Activated gamma-delta T cell treated with anti-CD3 and anti-CD28 coated beads, Interleukin-2, amount 50 U/mL, for 16 hours (primary cell): ENCODE data around the gene GRWD1.

Experiments used
- DNase-seq: peaks from one replicate; pipeline ENCODE4 v3.0.0-alpha.2; 2020; ENCODE audit warnings: low read depth

Gene GRWD1

DNA sequence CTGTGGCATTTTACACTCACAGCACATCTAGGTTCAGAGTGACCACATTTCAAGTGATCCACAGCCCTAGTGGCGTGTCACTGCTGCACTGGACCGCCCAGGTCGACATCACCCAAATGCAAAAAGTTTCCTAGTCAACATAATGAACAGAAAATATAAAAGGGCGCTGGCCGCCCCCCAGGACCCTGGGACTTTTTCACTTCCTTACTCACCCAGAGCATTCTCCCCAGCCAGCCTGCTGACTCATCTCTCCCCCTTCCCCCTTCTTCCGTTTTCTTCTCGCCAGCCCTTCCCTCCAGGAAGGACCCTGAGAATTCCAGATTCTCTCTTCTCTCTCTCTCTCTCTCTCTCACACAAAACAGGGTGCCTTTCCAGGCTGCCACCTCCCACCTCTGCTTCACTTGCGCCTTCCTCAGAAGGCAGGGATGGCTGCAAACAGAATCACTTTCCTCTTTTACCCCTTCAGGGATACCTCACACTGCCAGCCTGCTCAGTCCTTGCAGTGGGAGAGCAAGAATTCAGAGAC is 21.0 kb upstream of the GRWD1 start:
- DNase-seq: no peak

GRCh38 chr19:48428670-48429069 is 17.1 kb upstream of the GRWD1 start:
- DNase-seq: no peak

DNA sequence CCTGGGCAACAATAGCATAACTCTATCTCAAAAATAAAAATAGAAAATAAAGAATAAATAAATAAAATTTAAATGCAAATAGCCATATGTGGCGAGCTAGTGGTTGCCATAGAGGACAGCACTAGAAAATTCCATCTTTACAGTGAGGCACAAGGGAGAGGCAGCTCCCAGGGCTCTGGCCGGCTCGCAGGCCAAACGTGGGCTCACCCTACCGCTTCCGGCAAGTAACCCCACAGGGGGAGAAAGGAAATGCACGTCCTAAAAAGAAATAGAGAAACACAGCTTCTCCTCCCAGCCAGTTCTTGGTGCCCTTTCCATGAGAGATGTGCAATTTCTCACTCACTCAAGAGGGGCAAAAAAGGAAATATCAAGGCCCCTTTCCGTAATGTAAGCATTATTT is 12.4 kb upstream of the GRWD1 start:
- DNase-seq: no peak

GRCh38 chr19:48436586-48436985 is 9.2 kb upstream of the GRWD1 start:
- no peak for DNase-seq

- DNase-seq: no peak
Observed at GRCh38 chr19:48441360-48442050, 4.3 kb upstream of the GRWD1 start.

GRCh38 chr19:48442116-48443035 is 3.4 kb upstream of the GRWD1 start:
- DNase-seq: no peak

DNA sequence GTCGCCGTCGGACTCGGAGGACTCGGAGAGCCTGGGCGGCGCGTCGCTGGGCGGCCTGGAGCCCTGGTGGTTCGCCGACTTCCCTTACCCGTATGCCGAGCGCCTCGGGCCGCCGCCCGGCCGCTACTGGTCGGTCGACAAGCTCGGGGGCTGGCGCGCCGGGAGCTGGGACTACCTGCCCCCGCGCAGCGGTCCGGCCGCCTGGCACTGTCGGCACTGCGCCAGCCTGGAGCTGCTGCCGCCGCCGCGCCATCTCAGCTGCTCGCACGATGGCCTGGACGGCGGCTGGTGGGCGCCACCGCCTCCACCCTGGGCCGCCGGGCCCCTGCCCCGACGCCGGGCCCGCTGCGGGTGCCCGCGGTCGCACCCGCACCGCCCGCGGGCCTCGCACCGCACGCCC is 2.5 kb upstream of the GRWD1 start:
- no peak for DNase-seq

- DNase-seq: no peak
Observed at GRCh38 chr19:48443731-48444128, 2.1 kb upstream of the GRWD1 start.

DNA sequence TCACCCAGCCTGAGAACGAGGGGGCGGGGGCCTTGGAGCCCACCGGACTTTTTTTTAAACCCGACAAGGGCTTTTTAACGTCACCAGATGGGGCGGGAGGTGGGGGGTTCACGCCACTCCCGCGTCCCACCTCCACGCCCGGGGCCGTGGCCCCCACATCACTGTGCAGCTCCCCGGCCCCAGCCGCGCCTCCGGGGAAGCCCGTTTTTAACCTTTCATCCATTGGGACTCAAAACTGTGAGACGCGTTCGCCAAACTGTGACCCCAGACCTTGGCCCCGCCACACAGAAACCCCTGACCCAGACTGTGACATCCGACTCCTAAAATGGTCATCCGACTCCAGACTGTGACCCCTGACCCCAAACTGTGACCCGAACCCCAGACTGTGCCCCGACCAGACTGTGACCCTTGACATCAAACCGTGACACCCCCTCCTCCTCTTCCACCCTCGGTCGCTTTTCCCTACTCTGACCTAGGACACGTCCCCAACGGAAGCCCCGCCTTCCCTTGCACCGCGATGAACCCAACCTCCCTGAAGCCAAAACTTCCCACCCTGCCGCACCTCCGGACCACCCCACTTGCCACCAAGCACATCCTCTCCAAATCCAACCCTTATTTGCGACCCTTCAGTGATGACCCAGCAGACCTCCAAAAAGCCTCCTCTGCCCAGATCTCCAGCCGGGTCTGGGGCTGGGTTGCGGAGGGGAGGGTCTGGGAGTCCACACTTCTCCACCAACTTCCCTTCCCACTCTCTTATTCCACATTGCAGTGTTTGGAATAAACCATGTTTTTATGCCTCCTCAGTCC is 1.5 kb upstream of the GRWD1 start:
- no peak for DNase-seq

- DNase-seq: no peak
Observed at GRCh38 chr19:48444936-48445200, 915 bp upstream of the GRWD1 start.

DNA sequence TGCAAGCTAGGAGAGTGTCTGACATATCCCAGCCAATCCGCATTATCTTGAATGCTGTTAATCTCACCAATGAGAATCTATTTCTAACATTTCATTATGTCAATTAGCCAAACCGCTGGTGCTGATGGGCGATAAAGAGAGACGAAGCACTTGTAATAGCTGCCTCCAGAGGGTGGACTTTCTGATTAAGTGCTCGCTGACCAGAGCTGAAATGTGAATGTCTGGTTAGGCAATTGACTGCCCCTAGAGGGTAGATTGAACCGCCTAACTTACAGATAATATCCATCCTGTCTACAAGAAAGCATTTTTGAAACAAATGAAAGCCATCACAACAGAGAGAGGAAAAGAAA is 552 bp upstream of the GRWD1 start:
- DNase-seq: no peak

DNA sequence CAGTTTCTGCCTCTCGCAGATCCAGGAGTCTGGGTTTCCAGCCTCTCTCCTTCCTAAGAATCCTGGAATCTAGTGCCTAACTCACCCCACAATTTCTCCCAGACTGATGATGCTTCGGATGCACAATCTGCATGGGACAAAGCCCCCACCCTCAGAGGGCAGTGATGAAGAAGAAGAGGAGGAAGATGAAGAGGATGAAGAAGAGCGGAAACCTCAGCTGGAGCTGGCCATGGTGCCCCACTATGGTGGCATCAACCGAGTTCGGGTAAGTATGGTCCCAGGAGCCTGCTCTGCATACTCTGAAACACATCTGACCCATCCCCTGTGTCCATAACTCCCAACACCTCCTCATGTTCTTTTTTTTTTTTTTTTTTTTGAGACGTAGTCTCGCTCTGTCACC is 796 bp downstream of the GRWD1 start:
- no peak for DNase-seq

DNA sequence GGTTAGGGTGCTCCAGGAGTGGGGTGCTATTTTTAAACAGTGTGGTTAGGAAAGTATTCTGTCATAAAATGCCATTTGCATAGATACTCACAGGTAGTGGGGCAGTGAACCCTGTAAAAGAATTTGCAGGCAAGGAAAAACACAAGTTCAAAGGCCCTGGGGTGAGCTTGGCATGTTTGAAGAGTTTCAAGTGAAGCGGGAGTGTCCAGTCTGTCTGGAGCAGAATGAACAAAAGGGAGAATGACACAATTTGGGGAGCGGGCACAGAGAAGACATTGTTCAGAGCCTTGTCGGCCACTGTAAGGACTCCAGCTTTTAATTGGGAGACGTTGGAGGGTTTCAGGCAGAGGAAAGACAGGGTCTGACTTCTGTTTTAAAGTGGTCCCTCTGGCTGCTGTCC is 2.8 kb downstream of the GRWD1 start:
- no peak for DNase-seq

- no peak for DNase-seq
Observed at GRCh38 chr19:48450441-48450840, 4.7 kb downstream of the GRWD1 start.

- no peak for DNase-seq
Observed at GRCh38 chr19:48450863-48451262, 5.1 kb downstream of the GRWD1 start.

GRCh38 chr19:48451624-48452023 is 5.8 kb downstream of the GRWD1 start:
- DNase-seq: no peak

- no peak for DNase-seq
Observed at GRCh38 chr19:48452289-48453190, 6.8 kb downstream of the GRWD1 start.

DNA sequence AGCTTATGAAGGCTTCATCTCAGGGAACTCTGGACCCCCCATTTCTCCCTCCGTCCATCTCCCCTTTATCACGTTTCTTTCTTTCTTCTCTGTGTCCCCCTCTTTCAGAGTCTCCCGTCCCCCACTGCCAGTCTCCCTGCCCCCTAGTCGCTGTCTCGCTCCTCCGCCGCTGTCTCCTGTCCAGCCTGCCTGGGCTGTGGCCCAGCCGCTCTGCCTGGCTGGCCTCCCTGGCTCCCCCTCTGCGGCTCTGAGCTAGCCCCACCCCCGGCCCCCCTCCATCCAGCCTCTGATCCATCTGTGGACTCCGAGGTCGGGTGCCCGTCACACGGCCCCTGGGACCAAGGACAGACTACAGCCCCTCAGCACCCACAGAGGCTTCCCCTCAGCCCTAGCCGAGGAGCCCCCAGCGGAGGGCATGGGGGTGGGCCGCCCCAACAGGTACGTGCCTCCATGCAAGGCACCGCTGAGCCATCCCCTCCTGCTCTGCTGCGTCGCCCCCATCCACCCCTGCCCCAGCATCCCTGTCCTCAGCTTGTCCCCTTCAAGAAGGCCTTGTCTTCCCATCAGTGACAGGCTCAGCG is 8.5 kb downstream of the GRWD1 start:
- DNase-seq: no peak

DNA sequence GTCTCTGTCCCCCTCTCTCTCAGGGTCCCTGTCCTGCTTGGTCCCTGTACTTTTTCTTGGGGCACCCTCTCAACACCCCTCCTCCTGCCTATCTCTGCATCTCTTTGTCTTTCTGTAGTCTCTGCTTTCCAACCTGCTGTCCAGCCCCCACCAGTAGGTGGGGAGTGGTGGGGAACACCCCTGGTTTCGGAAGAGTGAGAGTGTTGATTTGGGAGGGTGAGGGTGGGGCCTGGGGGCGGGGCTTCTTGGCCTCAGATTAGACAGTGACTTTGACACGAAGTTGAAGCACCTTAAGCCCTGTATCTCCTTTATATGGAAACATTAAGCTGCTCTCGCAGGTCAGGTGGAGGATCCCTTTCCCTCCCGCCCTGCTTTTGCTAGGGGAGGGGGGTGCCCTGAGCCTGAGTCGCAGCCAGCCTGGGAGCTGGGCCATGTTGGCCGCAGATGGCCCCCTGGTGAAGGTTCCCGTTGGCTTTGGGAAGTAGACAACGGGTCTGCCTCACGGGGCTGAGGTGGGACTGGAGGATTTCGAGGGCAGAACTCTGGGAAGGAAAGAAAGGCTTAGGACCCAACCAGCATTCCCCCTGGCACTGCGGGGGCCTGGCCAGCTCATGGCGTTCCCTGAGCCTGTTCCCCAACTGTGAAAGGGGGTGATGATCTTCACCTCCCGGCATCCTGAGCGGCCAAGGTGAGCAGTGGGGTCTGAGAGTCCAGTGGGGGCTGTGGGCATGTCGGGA is 9.6 kb downstream of the GRWD1 start, which contains the start of gene KCNJ14:
TSS of gene KCNJ14 (plus strand) at position 404 of the 737 bp plus-strand sequence. CDS start 6,151 bp downstream, outside the sequence.
- no peak for DNase-seq

DNA sequence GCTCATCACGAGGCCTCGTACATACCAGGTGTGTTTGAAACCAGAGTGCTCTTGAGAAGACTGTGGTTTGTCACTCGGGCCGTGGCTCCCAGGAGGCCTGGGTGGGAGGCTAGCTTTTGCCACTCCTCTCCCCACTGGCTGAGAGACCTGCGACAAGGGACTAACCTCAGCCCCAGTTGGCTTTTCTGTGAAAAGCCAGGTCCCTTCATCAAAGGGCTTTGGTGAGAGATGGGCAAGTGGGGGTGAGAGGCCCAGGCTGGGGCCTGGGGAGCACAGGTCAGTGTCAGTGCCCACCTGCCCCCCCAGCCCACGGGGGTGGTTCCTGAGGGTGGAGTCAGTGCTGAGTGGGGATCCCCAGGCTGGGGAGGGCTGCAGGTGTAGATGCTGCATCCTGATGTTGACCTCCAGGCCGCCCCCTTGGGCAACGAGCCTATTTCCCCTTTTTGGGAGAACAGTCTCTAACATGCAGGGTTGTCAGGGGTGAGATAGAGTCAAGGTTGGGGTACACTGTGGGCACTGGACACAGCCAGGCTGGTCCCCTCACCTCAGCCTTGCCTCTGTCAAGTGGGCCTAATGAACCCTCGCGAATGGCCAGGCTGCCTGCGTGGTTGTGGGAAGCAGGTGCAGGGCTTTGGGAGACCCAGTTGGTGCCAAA is 10.3 kb downstream of the GRWD1 start:
- DNase-seq: no peak
